Liver (tissue), 9 donors: ENCODE results near the gene DENND4A. TPM values are rescaled to one million over a fixed set of nuclear protein-coding genes. Genes with fewer than 3 reads are reported as not detected.

Source experiments
- DNase-seq: peaks from one replicate; pipeline ENCODE4 v3.0.0-alpha.2; 2017; ENCODE audit warnings: low spot score
- H3K27ac ChIP-seq, 2 donors: one replicate each; pipeline ENCODE4 v1.7.0; 2013; ENCODE audit warnings: inconsistent platforms in 2 of 2, low read length in 2 of 2, control low read depth in 1 of 2, low read depth in 1 of 2, mild to moderate bottlenecking in 1 of 2
- H3K27me3 ChIP-seq, 4 donors: one replicate each; pipeline versions ENCODE4 v1.6.1 to v1.7.0; 2013; ENCODE audit warnings: low read length in 3 of 4, inconsistent platforms in 1 of 4, mild to moderate bottlenecking in 1 of 4, moderate library complexity in 1 of 4; ENCODE audit not compliant: control insufficient read depth in 4 of 4, insufficient read depth in 4 of 4
- H3K36me3 ChIP-seq, 4 donors: one replicate each; pipeline versions ENCODE4 v1.6.1 to v1.7.0; 2013; ENCODE audit warnings: low read length in 3 of 4, mild to moderate bottlenecking in 3 of 4, low read depth in 1 of 4, moderate library complexity in 1 of 4; ENCODE audit not compliant: control insufficient read depth in 4 of 4, insufficient read depth in 3 of 4
- H3K4me1 ChIP-seq, 4 donors: one replicate each; pipeline versions ENCODE4 v1.6.1 to v1.7.0; 2013; ENCODE audit warnings: low read length in 3 of 4, mild to moderate bottlenecking in 3 of 4, moderate library complexity in 1 of 4; ENCODE audit not compliant: control insufficient read depth in 4 of 4, insufficient read depth in 4 of 4
- H3K4me3 ChIP-seq, 3 donors: one replicate each; pipeline versions ENCODE4 v1.6.1 to v1.7.0; 2013; ENCODE audit warnings: low read length in 3 of 3, control low read depth in 1 of 3, low read depth in 1 of 3, mild to moderate bottlenecking in 1 of 3
- H3K9ac ChIP-seq, 2 donors: one replicate each; pipeline ENCODE4 v1.7.0; 2013; ENCODE audit warnings: low read length in 2 of 2, mild to moderate bottlenecking in 2 of 2, moderate library complexity in 2 of 2, control low read depth in 1 of 2, low read depth in 1 of 2
- H3K9me3 ChIP-seq, 4 donors: one replicate each; pipeline versions ENCODE4 v1.6.1 to v1.7.0; 2013; ENCODE audit warnings: low read length in 3 of 4; ENCODE audit not compliant: control insufficient read depth in 4 of 4
- EGR1 ChIP-seq, 2 donors: IDR thresholded peaks; 2 replicates each; pipeline ENCODE4 v1.6.1; 2016 to 2018; ENCODE audit warnings: antibody characterized with exemption in 2 of 2, low read depth in 2 of 2
- FOXA1 ChIP-seq: IDR thresholded peaks from 2 replicates; pipeline ENCODE4 v1.6.1; 2016; ENCODE audit warnings: antibody characterized with exemption
- GABPA ChIP-seq, 2 donors: IDR thresholded peaks in 1 of 2; conservative IDR thresholded peaks in 1 of 2; 2 replicates each; pipeline ENCODE4 v1.6.1; 2016; ENCODE audit warnings: antibody characterized with exemption in 2 of 2, mild to moderate bottlenecking in 1 of 2, moderate library complexity in 1 of 2
- HNF4A ChIP-seq, 2 donors: conservative IDR thresholded peaks; 2 replicates each; pipeline ENCODE4 v1.6.1; 2016; ENCODE audit warnings: antibody characterized with exemption in 2 of 2, mild to moderate bottlenecking in 2 of 2
- HNF4G ChIP-seq: IDR thresholded peaks from 2 replicates; pipeline ENCODE4 v1.6.1; 2016; ENCODE audit warnings: antibody characterized with exemption
- RXRA ChIP-seq, 2 donors: IDR thresholded peaks; 2 replicates each; pipeline ENCODE4 v1.6.1; 2017 to 2018; ENCODE audit warnings: antibody characterized with exemption in 2 of 2, mild to moderate bottlenecking in 1 of 2
- SP1 ChIP-seq: IDR thresholded peaks from 2 replicates; pipeline ENCODE4 v1.6.1; 2018; ENCODE audit warnings: antibody characterized with exemption, mild to moderate bottlenecking
- YY1 ChIP-seq: IDR thresholded peaks from 2 replicates; pipeline ENCODE4 v1.6.1; 2016; ENCODE audit warnings: antibody characterized with exemption, mild to moderate bottlenecking
- WGBS: extraction: QIAGEN DNeasy Blood & Tissue Kit; methylation state at CpG from one replicate; pipeline ENCODE4 v1.1.7; 2013; 5-methylcytosine and 5-hydroxymethylcytosine counted together
- polyA plus RNA-seq, 2 donors: library from polyadenylated mRNA; stranded (reverse) in 1 of 2; unstranded in 1 of 2; fragments of 200-250 nt in 1 of 2; fragments of >200 nt in 1 of 2; fragmentation: Nextera tagmentation in 1 of 2; extraction: Ambion mirVana in 1 of 2; gene quantifications; one replicate each; pipeline versions ENCODE4 v1.2.1 to v1.2.3, GENCODE V29; 2013 to 2015
- total RNA-seq, 2 donors: library from RNA; depleted of rRNA; stranded (reverse); fragments of >200 nt; gene quantifications; one replicate each; pipeline ENCODE4 v1.2.3, GENCODE V29; 2014
- TF ChIP-seq, protein P1 (sequence below): IDR thresholded peaks from 2 replicates; pipeline ENCODE4 v1.6.1; 2016; ENCODE audit warnings: antibody characterized with exemption
- TF ChIP-seq, protein P2 (sequence below): fragments of 150-350 bp; IDR thresholded peaks from 2 replicates; pipeline ENCODE4 v1.5.1; 2017; ENCODE audit warnings: improper control_type of control experiment, low read depth, low read length; ENCODE audit not compliant: missing input control
- TF ChIP-seq, protein P3 (sequence below): IDR thresholded peaks from 2 replicates; pipeline ENCODE4 v1.6.1; 2016; ENCODE audit warnings: antibody characterized with exemption, mild to moderate bottlenecking
- TF ChIP-seq, protein P4 (sequence below): IDR thresholded peaks from 2 replicates; pipeline ENCODE4 v1.6.1; 2016; ENCODE audit warnings: antibody characterized with exemption
- donor health status: healthy.
- donor health status: healthy.
- donor health status: healthy.
- donor health status: healthy.
- donor health status: healthy.

Gene DENND4A
- total and polyA plus RNA-seq, 4 donors = 5.2 to 75.5 (median 23.9) TPM

DNA sequence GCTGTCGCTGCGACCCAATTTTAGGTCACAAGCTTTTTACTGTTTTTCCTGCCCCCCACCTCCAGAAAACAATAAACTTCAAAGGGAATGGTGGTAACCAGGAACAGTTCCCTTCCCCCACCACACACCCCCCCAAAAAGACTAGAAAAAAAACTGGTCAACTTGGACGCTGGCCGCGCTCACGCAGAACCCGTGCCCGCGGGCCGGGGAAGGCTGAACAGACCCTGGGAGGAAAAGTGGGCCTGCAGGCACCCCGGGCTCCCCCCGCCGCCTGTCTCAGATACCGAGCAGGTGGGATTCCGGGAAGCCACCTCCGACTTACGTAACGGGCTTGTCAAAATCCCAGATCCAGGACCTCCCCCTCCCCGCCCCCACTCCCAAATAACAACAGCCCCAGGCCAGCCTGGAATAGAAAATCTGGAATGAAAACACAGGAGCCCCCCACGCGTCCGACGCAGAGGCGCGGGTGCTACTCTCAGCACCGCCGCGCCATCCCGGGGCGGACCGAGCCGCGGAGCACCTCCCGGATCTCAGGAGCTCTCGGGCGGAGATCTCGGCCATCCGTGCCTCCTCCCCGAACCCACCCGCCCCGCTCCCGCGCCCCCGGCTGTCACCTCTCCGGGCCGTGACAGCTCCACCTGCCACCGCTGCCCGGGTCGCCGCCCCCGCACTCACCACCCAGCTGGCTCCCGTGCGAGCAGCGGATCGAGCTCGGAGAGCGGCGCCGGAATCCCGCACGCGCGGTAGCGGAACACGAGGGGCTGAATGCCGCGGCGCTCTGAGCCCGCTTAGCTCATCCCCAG is 557 bp downstream of the DENND4A start:
- no peaks in the 10 kb centered on the region for H3K36me3 ChIP-seq
- H3K9ac ChIP-seq = peak overlapping the region; percentile 71 to 100
- H3K4me3 ChIP-seq = peak overlapping the region; percentile 81 to 98 (median 95)
- TF ChIP-seq YY1 (peak; percentile 9), RXRA (IDR thresholded peaks at IDR 0.05) (no peak), FOXA1 (no peak), HNF4A (conservative IDR thresholded peaks at IDR 0.05) (peak in 1 of 2 donors; percentile 5), SP1 (no peak), EGR1 (IDR thresholded peaks at IDR 0.05; ENCODE audit: low read depth in 2 of 2) (no peak), GABPA (IDR thresholded peaks at IDR 0.05 in 1 of 2, conservative IDR thresholded peaks at IDR 0.05 in 1 of 2) (no peak), HNF4G (no peak)
- TF ChIP-seq, protein P1, sequence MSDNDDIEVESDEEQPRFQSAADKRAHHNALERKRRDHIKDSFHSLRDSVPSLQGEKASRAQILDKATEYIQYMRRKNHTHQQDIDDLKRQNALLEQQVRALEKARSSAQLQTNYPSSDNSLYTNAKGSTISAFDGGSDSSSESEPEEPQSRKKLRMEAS = peak; percentile 12
- TF ChIP-seq, protein P2, sequence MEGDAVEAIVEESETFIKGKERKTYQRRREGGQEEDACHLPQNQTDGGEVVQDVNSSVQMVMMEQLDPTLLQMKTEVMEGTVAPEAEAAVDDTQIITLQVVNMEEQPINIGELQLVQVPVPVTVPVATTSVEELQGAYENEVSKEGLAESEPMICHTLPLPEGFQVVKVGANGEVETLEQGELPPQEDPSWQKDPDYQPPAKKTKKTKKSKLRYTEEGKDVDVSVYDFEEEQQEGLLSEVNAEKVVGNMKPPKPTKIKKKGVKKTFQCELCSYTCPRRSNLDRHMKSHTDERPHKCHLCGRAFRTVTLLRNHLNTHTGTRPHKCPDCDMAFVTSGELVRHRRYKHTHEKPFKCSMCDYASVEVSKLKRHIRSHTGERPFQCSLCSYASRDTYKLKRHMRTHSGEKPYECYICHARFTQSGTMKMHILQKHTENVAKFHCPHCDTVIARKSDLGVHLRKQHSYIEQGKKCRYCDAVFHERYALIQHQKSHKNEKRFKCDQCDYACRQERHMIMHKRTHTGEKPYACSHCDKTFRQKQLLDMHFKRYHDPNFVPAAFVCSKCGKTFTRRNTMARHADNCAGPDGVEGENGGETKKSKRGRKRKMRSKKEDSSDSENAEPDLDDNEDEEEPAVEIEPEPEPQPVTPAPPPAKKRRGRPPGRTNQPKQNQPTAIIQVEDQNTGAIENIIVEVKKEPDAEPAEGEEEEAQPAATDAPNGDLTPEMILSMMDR = no peak
- TF ChIP-seq, protein P3, sequence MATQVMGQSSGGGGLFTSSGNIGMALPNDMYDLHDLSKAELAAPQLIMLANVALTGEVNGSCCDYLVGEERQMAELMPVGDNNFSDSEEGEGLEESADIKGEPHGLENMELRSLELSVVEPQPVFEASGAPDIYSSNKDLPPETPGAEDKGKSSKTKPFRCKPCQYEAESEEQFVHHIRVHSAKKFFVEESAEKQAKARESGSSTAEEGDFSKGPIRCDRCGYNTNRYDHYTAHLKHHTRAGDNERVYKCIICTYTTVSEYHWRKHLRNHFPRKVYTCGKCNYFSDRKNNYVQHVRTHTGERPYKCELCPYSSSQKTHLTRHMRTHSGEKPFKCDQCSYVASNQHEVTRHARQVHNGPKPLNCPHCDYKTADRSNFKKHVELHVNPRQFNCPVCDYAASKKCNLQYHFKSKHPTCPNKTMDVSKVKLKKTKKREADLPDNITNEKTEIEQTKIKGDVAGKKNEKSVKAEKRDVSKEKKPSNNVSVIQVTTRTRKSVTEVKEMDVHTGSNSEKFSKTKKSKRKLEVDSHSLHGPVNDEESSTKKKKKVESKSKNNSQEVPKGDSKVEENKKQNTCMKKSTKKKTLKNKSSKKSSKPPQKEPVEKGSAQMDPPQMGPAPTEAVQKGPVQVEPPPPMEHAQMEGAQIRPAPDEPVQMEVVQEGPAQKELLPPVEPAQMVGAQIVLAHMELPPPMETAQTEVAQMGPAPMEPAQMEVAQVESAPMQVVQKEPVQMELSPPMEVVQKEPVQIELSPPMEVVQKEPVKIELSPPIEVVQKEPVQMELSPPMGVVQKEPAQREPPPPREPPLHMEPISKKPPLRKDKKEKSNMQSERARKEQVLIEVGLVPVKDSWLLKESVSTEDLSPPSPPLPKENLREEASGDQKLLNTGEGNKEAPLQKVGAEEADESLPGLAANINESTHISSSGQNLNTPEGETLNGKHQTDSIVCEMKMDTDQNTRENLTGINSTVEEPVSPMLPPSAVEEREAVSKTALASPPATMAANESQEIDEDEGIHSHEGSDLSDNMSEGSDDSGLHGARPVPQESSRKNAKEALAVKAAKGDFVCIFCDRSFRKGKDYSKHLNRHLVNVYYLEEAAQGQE = no peak
- TF ChIP-seq, protein P4, sequence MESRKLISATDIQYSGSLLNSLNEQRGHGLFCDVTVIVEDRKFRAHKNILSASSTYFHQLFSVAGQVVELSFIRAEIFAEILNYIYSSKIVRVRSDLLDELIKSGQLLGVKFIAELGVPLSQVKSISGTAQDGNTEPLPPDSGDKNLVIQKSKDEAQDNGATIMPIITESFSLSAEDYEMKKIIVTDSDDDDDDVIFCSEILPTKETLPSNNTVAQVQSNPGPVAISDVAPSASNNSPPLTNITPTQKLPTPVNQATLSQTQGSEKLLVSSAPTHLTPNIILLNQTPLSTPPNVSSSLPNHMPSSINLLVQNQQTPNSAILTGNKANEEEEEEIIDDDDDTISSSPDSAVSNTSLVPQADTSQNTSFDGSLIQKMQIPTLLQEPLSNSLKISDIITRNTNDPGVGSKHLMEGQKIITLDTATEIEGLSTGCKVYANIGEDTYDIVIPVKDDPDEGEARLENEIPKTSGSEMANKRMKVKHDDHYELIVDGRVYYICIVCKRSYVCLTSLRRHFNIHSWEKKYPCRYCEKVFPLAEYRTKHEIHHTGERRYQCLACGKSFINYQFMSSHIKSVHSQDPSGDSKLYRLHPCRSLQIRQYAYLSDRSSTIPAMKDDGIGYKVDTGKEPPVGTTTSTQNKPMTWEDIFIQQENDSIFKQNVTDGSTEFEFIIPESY = no peak
- peak overlapping the region; percentile 90 to 100 for H3K27ac ChIP-seq
- H3K27me3 ChIP-seq = no peaks in the 10 kb centered on the region
- under 1% methylated on average over 69 of the region's 69 CpGs for WGBS
- no peaks in the 10 kb centered on the region for H3K9me3 ChIP-seq
- peak; percentile 77 for DNase-seq
- H3K4me1 ChIP-seq = peaks cover 0 to 20% (median 6%) of the 10 kb centered on the region in 4 donors

DNA sequence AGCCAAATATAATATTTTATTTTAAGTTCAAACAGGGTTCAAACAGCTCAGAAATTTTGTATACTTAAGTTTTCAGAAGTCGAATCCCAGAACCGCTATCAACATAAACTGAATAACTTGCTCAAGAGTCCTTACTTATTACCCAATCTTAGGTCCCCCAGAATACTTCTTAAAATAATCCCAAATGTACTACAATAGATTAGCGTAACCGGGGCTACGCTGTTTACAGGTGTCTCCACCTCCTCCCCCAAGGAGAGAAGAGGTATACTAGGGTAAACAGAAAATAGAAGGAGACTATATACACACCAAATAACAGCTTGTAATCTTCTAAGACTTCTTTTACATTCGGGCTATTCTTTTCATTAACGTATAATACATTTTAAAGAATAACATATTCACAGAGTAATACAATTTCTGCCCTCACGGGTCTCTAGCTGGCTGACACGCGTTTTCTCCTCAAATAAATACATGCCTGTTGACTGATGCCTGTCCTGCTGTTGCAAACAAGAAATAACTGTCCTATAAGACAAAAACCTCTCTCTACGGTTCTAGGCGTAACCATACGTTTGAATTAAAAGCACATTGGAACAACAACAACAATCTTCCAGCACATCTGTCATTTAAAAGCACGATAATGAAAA is 1.3 kb downstream of the DENND4A start:
- H3K4me3 ChIP-seq = peak overlapping the region; percentile 81 to 98 (median 95)
- H3K27ac ChIP-seq = peak overlapping the region; percentile 90 to 100
- no peak for TF ChIP-seq HNF4A (conservative IDR thresholded peaks at IDR 0.05)
- TF ChIP-seq RXRA (IDR thresholded peaks at IDR 0.05) = no peak
- TF ChIP-seq, protein P1 = no peak
- no peak for TF ChIP-seq SP1
- no peak for TF ChIP-seq YY1
- TF ChIP-seq, protein P2 = no peak
- no peaks in the 10 kb centered on the region for H3K9me3 ChIP-seq
- H3K36me3 ChIP-seq = no peaks in the 10 kb centered on the region
- DNase-seq = no peak
- peaks cover 0 to 20% (median 6%) of the 10 kb centered on the region in 4 donors for H3K4me1 ChIP-seq
- 2% methylated on average over 14 of the region's 14 CpGs for WGBS
- peak overlapping the region; percentile 71 to 100 for H3K9ac ChIP-seq
- no peaks in the 10 kb centered on the region for H3K27me3 ChIP-seq
